ENCODE measurements around the gene PLEKHG4B.
"Not testable (repeated sequence)": the region's sequence is repeated elsewhere in the genome, so short reads cannot be mapped to it uniquely, and the experiment has no call there.

The PLEKHG4B gene

DNA sequence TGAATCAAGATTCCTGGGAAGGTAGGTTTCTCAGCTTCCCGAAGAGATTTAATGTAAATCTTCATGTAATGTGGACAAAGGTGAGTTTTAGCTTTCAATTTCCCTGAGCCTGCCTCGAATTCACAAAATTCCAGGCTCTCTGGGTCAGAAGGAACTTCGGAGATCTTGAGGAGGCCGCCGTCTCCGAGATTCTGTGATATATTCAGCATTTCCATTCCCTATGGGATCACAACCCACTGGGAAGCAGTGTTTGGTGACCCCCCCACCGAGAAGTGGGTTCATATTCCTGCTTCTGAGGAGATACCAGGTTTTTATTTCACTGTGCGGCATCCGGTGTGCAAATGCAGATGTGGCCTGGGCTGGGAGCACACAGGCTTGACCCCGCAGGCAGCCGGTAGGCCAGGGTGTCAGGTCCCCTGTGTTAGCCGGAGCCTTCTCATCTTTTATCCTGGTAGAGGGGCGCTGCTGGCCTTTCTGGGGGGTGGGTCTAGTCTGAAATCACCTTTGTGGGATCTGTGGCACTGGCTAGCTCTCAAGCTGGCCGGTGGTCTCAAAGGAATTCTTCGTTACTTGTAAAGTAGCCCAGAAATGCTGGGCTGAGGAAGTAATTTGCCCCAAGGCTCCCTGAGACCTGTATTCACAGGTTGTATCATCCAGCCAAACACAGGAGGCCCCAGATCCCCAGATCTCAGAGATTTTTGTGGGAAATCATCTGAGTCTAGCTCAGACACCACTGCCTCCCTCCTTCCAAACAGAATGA lies 1.4 kb downstream of the PLEKHG4B start:
- DNase-seq (ENCODE audit: extremely low read depth in 1 of 2, low read depth in 1 of 2), result no peak

DNA sequence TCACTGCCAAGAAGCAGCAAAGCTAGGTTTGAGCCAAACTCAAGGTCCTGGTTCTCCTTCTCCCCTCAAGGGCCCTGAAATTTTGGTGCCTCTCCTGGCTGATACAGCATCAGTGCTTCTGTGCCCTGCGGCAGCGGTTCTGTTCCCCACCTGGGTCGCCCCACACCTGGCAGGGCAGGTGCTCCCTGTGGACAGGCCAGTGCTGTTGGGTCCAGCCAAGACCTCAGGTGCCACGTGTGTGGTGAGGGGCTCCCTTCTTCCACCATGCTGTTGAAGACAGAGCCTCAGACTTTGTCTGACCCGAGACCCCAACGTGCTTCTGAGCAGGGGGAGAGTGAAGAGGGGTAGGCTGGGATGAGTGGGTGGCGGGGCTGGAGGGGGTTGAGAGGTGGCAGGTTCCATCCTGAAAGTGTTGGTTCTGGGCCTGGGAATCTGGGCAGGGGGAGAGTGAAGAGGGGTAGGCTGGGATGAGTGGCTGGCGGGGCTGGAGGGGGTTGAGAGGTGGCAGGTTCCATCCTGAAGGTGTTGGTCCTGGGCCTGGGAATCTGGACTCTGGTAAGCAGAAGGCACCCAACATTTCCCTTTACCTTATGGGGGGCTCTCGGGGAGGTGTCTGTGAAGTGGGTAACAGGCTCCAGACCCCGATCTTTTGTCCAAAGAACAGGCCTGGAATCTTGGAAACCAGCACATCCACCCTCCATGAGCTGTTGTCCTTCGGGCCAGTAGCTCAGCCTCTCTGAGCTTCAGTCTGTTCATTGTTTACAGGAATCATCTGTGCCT lies 2.3 kb downstream of the PLEKHG4B start:
- no peak for DNase-seq (ENCODE audit: extremely low read depth in 1 of 2, low read depth in 1 of 2)

DNA sequence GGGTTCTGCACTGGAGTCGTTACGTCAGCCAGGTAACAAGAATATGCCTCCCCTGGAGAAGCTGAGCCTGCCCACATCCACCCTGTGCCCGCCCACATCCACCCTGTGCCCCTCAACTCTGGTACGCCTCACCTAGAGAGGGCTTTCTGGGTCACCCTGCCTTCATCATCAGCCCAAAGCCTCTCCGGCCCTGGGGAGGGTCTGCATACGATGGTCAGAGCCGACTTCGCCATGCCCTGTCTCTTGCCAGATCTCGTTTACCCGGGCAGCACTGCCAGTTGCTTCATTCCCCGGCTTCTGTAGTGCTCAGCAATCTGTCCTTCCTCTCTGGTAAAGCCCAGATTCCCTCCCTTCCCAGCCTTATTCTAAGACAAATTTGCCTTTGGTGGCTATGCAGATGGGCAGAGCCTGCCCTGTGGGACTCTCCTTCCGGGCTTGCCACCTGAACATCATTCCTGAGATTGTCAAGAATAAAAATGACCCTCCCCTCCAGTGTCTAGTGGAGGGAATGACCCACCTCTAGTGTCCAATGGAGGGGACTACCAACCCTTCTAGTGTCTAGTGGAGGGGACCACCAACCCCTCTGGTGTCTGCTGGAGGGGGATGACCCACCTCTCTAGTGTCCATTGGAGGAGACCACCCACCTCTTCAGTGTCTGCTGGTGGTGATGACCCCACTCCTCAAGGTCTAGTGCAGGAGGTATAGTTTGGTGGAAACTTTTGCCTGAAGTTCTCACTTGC lies 3.4 kb downstream of the PLEKHG4B start:
- DNase-seq (ENCODE audit: extremely low read depth in 1 of 2, low read depth in 1 of 2), result no peak

DNA sequence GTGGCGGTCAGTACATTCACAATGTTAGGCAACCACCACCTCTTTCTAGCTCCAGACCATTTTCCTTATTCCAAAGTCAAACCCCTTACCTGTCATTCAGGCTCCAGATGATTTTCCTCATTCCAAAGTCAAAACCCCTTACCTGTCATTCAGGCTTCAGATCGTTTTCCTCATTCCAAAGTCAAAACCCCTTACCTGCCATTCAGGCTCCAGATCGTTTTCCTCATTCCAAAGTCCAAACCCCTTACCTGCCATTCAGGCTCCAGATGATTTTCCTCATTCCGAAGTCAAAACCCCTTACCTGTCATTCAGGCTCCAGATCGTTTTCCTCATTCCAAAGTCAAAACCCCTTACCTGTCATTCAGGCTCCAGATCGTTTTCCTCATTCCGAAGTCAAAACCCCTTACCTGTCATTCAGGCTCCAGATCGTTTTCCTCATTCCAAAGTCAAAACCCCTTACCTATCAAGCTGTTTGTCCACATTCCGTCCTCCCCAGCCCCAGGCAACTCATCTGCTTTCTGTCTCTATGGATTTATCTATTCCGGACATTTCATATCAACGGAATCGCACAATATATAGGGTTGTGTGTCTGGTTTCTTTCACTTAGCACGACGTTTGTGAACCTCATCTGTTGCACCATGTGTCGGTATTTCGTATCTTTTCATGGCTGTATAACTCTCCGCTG lies 5.2 kb downstream of the PLEKHG4B start:
- DNase-seq (ENCODE audit: extremely low read depth in 1 of 2, low read depth in 1 of 2), result no peak

DNA sequence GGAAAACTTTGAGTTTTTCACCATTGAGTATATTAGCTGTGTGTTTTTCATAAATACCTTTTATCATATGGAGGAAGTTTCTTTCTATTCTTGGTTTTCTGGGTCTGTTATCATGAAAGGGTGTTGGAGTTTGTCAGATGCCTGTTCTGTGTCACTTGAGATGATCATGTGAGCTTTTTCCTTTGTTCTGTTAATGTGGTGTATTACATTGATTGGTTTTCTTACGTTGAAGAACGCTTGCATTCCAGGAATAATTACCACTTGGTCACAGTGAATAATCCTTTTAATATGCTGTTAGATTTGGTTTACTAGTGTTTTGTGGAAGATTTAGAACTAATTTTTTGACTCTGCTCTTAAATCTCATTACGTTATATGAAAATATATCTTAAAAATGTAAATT lies 7.8 kb downstream of the PLEKHG4B start:
- no peak for DNase-seq (ENCODE audit: extremely low read depth in 1 of 2, low read depth in 1 of 2)

DNA sequence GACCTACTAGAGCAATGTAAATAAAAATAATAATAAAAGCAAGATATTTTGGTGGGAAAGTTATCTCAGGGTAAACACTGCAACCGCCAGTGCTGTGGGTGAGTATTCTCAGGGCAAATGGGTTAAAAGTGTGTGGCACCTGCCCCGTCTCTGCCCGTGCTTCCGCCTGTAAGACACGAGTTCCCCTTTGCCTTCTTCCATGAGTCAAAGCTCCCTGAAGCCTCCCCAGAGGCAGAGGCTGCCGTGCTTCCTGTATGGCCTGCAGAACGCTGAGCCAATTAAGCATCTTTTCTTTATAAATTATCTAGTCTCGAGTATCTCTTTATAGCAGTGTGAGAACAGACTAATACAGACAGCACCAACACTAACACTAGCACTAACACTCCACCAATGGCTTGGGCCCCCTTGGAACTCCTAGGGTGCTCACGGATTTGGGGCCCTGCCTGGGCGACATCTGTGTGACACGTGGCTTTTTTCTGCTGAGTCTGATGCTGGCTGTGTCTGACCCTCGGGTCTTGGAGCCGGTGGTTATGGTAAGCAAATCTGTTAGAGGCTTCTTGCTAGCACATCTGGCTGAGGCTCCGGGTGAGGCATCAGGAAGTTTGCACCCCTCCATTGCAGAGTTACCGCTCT lies 10.6 kb downstream of the PLEKHG4B start:
- DNase-seq (ENCODE audit: extremely low read depth in 1 of 2, low read depth in 1 of 2), result no peak

DNA sequence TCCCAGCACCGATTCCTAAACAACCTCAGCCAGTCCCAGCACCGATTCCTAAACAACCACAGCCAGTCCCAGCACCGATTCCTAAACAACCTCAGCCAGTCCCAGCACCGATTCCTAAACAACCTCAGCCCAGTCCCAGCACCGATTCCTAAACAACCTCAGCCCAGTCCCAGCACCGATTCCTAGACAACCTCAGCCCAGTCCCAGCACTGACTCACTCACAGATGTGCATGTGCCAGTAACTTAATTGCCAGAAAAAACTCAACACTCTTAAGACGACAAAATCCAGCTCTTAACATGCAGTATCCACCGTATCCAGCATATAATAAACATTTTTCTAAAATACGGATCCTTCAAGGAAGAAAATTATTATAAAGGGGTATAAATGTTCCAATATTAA lies 12.1 kb downstream of the PLEKHG4B start:
- DNase-seq (ENCODE audit: extremely low read depth in 1 of 2, low read depth in 1 of 2), result not testable (repeated sequence)

DNA sequence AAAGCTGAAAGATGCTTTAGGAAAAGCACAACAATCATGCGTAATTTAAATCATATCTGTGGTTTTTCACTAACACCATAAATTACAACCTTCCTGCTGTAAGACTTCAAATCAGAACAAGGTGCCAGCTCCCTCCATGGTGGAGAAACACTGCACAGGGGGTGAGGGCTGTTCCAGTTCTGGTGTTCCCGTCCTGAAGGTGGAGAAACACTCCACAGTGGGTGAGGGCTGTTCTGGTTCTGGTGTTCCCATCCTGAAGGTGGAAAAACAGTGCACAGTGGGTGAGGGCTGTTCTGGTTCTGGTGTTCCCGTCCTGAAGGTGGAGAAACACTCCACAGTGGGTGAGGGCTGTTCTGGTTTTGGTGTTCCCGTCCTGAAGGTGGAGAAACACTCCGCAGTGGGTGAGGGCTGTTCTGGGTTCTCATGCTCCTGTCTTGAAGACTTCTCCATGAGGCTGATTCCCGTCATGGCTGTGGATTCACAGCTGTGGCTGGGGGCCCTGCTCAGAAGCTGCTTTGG lies 12.9 kb downstream of the PLEKHG4B start:
- no peak for DNase-seq (ENCODE audit: extremely low read depth in 1 of 2, low read depth in 1 of 2)

DNA sequence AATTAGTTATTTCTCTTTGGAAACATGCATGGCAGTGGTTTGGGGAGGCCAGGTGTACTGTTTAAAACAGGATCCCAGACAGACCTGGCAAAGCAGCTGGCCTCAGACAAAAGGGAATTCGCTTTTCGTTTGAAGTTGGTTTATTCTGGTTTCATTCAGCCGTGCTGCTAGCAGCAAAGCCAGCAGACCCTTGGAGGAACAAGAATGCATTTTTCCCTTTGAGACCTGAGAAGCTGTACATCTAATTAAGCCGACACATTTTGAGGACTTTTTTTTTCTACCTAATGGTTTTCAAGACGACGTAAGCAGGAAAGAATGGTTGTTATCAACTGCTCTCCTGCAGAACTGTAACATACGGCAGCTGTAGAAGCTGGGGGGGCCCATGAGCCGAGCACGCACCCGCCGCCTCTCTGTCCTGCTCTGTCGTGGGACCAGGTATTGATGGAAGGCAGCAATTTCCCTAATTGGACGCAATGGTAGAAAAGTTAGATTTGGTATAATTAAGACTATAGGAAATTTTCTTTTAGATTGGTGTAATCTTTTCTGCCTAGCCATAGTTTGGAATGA lies 13.6 kb downstream of the PLEKHG4B start:
- DNase-seq (ENCODE audit: extremely low read depth in 1 of 2, low read depth in 1 of 2), result no peak

DNA sequence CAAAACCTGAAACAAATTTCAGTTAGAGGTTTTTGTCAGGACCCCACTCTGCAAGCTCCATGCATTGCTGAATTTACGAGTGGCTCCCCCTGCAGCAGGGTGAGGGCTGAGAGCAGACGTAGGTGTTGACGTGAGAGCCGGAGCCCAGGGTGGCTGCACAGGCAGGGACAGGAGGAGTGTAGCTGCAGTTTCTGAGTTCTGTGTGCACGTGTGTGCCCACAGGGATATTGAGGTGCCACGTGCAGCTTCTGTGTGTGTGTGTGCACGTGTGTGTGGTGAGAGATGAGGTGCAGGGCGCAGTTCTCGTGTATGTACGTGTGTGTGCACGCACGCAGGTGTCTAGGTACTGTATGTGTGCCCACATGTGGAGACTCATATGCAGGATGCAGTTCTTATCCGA lies 14.6 kb downstream of the PLEKHG4B start:
- DNase-seq (ENCODE audit: extremely low read depth in 1 of 2, low read depth in 1 of 2), result no peak

DNA sequence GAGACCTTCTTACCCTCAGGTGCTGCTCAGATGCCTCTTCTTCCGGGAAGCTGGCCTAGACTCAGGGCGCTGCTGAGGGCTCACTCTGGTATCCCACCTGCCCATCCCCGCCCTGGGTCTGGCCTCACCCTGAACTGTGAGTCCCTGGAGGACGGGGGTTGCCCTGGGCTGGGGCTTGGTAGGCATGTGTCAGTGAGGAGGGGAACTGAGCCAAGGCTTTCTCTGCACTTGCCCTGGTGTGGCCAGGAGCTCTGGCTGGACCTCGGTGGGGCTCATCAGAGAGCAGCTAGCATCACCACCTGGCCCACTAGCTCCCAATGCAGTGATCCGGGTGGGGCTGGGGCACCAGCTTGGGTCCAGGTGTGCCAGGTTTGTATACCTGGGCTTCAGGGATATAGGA lies 15.6 kb downstream of the PLEKHG4B start:
- DNase-seq (ENCODE audit: extremely low read depth in 1 of 2, low read depth in 1 of 2), result no peak

DNA sequence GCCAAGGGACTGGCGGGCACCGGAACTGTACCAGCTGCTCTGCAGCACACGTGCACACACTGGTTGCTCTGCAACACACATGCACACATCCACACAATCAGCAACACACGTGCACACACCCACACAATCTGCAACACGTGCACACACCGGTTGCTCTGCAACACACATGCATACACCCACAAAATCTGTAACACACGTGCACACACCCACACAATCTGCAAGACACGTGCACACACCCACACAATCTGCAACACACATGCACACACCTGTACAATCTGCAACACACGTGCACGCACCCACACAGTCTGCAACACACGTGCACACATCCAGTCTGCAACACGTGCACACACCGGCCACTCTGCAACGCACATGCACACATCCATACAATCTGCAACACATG lies 17.9 kb downstream of the PLEKHG4B start:
- no peak for DNase-seq (ENCODE audit: extremely low read depth in 1 of 2, low read depth in 1 of 2)

DNA sequence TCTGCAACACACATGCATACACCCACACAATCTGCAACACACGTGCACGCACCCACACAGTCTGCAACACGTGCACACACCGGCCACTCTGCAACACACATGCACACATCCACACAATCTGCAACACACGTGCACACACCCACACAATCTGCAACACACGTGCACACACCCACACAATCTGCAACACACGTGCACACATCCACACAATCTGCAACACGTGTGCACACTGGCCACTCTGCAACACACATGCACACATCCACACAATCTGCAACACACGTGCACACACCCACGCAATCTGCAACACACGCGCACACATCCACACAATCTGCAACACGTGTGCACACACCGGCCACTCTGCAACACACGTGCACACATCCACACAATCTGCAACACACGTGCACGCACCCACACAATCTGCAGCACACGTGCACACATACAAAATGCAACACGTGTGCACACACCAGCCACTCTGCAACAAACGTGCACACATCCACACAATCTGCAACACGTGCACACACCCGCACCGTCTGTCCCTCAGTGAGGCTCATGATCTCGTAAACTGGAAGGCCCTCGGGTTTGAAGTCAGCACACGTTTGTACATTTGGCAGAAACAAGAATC lies 18.4 kb downstream of the PLEKHG4B start:
- DNase-seq (ENCODE audit: extremely low read depth in 1 of 2, low read depth in 1 of 2), result no peak

DNA sequence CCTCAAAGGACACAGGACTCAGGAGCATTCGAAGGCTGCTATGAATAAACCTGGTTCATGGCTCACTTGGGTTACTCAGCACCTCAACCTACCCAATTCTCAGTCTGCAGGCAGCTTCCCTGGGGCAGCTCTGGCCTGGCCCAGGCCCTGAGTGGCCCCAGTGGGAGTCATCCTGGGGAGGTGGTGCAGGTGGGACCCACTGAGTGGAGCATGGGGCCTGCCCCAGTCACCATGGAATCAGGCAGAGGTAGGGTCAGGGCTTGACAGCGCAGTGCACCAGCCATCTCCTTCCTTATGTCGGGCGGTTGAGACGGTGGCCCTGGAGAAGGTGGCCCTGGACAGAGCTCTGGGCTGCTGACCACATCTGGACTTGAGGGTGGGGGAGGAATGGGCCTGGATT lies 19.2 kb downstream of the PLEKHG4B start:
- DNase-seq (ENCODE audit: extremely low read depth in 1 of 2, low read depth in 1 of 2), result no peak

DNA sequence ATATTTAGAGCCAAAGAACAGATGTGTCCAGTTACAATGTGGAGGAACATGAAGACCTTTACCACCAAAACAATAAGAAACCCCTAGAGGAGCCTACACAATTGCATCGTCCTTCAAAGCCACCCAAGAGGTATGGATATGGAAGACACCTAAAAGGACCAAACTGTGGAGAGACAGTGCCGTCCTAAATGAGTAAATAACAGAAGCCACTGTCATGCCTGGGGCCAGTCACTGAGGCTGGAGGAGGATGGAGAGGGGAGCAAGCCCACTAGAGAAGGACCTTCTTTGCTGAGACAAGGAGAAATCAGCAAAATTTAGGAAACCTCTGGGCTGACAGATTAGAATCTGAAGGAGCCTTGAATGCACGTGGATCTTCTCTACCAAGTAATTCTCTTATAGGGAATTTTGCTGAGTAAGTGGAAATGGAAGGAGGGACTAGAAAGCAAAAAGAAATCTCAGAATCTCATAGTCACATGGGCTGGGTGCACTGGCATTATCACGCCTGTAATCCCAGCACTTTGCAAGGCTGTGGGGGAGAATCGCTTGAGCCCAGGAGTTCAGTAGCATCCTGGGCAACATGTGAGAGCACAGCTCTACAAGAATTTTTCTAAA lies 27.6 kb downstream of the PLEKHG4B start:
- no peak for DNase-seq (ENCODE audit: extremely low read depth in 1 of 2, low read depth in 1 of 2)

DNA sequence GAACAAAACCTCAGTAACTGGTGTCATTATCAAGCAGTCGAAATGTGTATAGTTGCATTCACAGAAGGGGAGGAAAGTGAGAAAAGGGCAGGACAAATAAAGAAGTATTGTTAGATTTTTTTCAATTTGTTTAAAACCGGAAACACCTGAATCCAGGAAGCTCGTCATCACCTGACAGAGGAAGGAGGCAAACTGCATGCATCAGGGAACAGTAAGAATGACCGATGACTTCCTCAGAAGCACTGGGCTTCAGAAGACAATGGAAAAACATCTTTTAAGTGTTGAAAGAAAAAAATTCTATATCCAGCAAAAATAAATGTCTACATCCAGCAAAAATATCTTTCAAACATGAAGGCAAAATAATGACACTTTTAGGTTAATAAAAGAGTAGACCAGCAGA lies 29.5 kb downstream of the PLEKHG4B start:
- no peak for DNase-seq (ENCODE audit: extremely low read depth in 1 of 2, low read depth in 1 of 2)

DNA sequence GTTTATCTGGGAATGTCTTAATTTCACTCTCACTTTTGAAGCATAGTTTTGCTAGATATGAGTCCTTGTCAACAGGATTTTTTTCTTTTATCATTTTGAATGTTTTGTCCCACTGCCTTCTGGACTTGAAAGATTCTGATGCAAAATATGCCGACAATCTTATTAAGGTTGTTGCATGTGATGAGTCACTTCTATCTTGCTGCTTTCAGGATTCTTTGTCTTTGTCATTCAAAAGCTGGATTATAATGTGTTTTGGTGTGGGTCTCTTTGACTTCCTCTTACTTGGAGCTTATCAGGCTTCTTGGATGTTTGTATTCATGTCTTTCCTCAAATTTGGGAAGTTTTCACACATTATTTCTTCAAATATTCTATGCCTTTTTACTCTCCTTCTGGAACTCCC lies 33.8 kb downstream of the PLEKHG4B start:
- DNase-seq (ENCODE audit: extremely low read depth in 1 of 2, low read depth in 1 of 2), result no peak

DNA sequence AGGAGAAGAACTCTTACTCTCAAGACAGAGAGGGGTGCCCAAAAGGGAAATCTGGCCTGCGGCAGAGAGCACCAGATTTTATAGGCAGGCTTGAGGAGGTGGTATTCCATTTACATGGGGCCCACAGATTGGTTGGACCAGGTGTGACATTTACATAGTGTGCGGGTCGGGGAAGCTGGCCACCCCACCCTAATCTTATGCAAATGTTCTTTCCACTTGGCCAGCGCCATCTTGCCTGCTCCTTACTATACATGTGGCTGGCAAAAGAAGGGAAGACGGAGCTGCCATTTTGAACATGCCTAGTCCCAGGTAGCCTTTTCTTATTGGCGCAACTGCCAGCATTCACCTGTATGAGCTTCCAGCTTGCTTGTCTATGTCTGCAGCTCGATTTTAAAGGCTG lies 34.8 kb downstream of the PLEKHG4B start:
- DNase-seq (ENCODE audit: extremely low read depth in 1 of 2, low read depth in 1 of 2), result no peak

DNA sequence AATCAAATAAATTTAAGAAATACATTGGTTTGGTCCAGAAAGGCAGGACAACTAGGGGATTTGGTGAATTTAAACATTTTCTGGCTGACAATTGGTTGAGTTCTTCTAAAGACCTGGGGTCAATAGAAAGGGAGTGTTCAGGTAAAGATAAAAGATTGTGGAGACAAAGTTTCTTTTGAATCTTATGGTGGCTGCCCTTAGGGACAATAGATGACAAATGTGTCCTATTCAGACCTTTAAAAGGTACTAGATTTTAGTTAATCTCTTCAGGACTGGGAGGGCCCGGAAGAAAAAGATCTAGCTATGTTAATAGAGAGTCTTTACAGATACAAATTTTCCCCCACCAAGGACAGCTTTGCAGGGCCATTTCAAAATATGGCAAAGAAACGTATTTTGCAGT lies 35.9 kb downstream of the PLEKHG4B start:
- no peak for DNase-seq (ENCODE audit: extremely low read depth in 1 of 2, low read depth in 1 of 2)

Measured in activated CD8-positive, alpha-beta memory T cell treated with anti-CD3 and anti-CD28 coated beads for 1 hour (primary cell).